Small intestine (tissue), 7 donors: ENCODE measurements around the gene FGD3. TPM values are rescaled to one million over a fixed set of nuclear protein-coding genes. Genes with fewer than 3 reads are reported as not detected.

ENCODE experiments used
- DNase-seq, 2 donors: peaks; one replicate each; pipeline versions ENCODE4 v3.0.0 to v3.0.0-alpha.2; 2013
- FAIRE-seq: peaks from 2 replicates; lab custom pipeline; 2012; peaks lifted over from hg19 to GRCh38; lab: Jason Lieb, UNC
- H3K27ac ChIP-seq, 3 donors: one replicate each; pipeline ENCODE4 v1.5.1; 2013; ENCODE audit warnings: low read length in 2 of 3, mild to moderate bottlenecking in 2 of 3, control low read depth in 1 of 3, inconsistent platforms in 1 of 3, low read depth in 1 of 3, moderate library complexity in 1 of 3
- H3K27me3 ChIP-seq, 3 donors: one replicate each; pipeline ENCODE4 v1.6.1; 2013; ENCODE audit warnings: low read length in 3 of 3, inconsistent platforms in 1 of 3; ENCODE audit not compliant: control insufficient read depth in 3 of 3, insufficient read depth in 3 of 3
- H3K36me3 ChIP-seq, 3 donors: one replicate each; pipeline ENCODE4 v1.6.1; 2013; ENCODE audit warnings: low read length in 3 of 3, inconsistent platforms in 1 of 3, low read depth in 1 of 3, mild to moderate bottlenecking in 1 of 3, moderate library complexity in 1 of 3; ENCODE audit not compliant: control insufficient read depth in 3 of 3, insufficient read depth in 2 of 3
- H3K4me1 ChIP-seq, 3 donors: one replicate each; pipeline ENCODE4 v1.6.1; 2013; ENCODE audit warnings: low read length in 2 of 3, inconsistent platforms in 1 of 3, low read depth in 1 of 3, mild to moderate bottlenecking in 1 of 3, moderate library complexity in 1 of 3; ENCODE audit not compliant: control insufficient read depth in 3 of 3, insufficient read depth in 2 of 3
- H3K4me3 ChIP-seq, 3 donors: one replicate each; pipeline ENCODE4 v1.5.1; 2013; ENCODE audit warnings: low read length in 3 of 3, control low read depth in 1 of 3, inconsistent platforms in 1 of 3, low read depth in 1 of 3, mild to moderate bottlenecking in 1 of 3, moderate library complexity in 1 of 3
- H3K9me3 ChIP-seq, 2 donors: one replicate each; pipeline ENCODE4 v1.6.1; 2013; ENCODE audit warnings: low read depth in 1 of 2, low read length in 1 of 2; ENCODE audit not compliant: control insufficient read depth in 2 of 2, insufficient read depth in 1 of 2
- WGBS, 3 donors: extraction: QIAGEN DNeasy Blood & Tissue Kit; methylation state at CpG; one replicate each; pipeline ENCODE4 v1.1.7; 2013; 5-methylcytosine and 5-hydroxymethylcytosine counted together
- polyA plus RNA-seq, 4 donors: library from polyadenylated mRNA; stranded (reverse) in 3 of 4; unstranded in 1 of 4; fragments of 200-250 nt in 3 of 4; fragments of 120-200 nt in 1 of 4; gene quantifications; one replicate each; pipeline versions ENCODE4 v1.2.1 to v1.2.3, GENCODE V29; 2013
- donor health status: healthy with polysubstance abuse.
- donor health status: control.
- donor health status: control.
- donor health status: Bipolar disorder and iron deficiency.
- donor health status: healthy.

FGD3 gene
- polyA plus RNA-seq, 4 donors: 0.67 to 26.1 (median 3.8) TPM

- no peak overlapping the region for H3K4me3 ChIP-seq
- no peak for DNase-seq
- 86 to 88% (median 88%) methylated on average over 11 of the region's 11 CpGs for WGBS, 3 donors
Measured at GRCh38 chr9:92950359-92950955, 3.1 kb downstream of the FGD3 start.

GRCh38 chr9:92952906-92953610, 5.7 kb downstream of the FGD3 start:
- DNase-seq (no peak), FAIRE-seq (no peak)
- peaks cover 0 to 9% (median 2%) of the 10 kb centered on the region in 3 donors for H3K27me3 ChIP-seq
- no peak overlapping the region for H3K27ac ChIP-seq
- H3K4me3 ChIP-seq: no peak overlapping the region
- H3K9me3 ChIP-seq: no peaks in the 10 kb centered on the region
- H3K4me1 ChIP-seq: peaks cover 0 to 2% (median 0%) of the 10 kb centered on the region in 3 donors
- H3K36me3 ChIP-seq: no peaks in the 10 kb centered on the region
- WGBS, 3 donors: 22 to 47% (median 44%) methylated on average over 9 of the region's 9 CpGs

More at GRCh38 chr9:92950359-92950955, 3.1 kb downstream of the FGD3 start:
- Histone ChIP-seq H3K9me3 (peaks cover 0 to 3% of the 10 kb centered on the region in 2 donors), H3K4me1 (peaks cover 0 to 2% (median 0%) of the 10 kb centered on the region in 3 donors), H3K27ac (no peak overlapping the region), H3K27me3 (peaks cover 0 to 9% (median 7%) of the 10 kb centered on the region in 3 donors), H3K36me3 (no peaks in the 10 kb centered on the region)
- no peak for FAIRE-seq

- no peaks in the 10 kb centered on the region for H3K9me3 ChIP-seq
- FAIRE-seq: no peak
- no peak overlapping the region for H3K4me3 ChIP-seq
Measured at GRCh38 chr9:92954049-92954861, 6.9 kb downstream of the FGD3 start.

GRCh38 chr9:92954886-92955285, 7.6 kb downstream of the FGD3 start:
- 85 to 89% (median 89%) methylated on average over 9 of the region's 9 CpGs for WGBS, 3 donors
- DNase-seq (no peak), FAIRE-seq (no peak)
- H3K9me3 ChIP-seq: no peaks in the 10 kb centered on the region
- peaks cover 0 to 2% (median 0%) of the 10 kb centered on the region in 3 donors for H3K4me1 ChIP-seq
- H3K4me3 ChIP-seq: no peak overlapping the region
- H3K27me3 ChIP-seq: peaks cover 0 to 4% (median 0%) of the 10 kb centered on the region in 3 donors
- no peak overlapping the region for H3K27ac ChIP-seq
- no peaks in the 10 kb centered on the region for H3K36me3 ChIP-seq

More at GRCh38 chr9:92954049-92954861, 6.9 kb downstream of the FGD3 start:
- DNase-seq: peak in 1 of 2 donors; percentile 68
- Histone ChIP-seq H3K27me3 (peaks cover 0 to 6% (median 0%) of the 10 kb centered on the region in 3 donors), H3K4me1 (peaks cover 0 to 2% (median 0%) of the 10 kb centered on the region in 3 donors), H3K27ac (no peak overlapping the region), H3K36me3 (no peaks in the 10 kb centered on the region)
- 60 to 69% (median 63%) methylated on average over 10 of the region's 10 CpGs for WGBS, 3 donors

- Histone ChIP-seq H3K27me3 (no peaks in the 10 kb centered on the region), H3K4me1 (peaks cover 0 to 18% (median 0%) of the 10 kb centered on the region in 3 donors), H3K27ac (peak overlapping the region in 1 of 3 donors; percentile 81), H3K36me3 (no peaks in the 10 kb centered on the region), H3K9me3 (peaks cover 0 to 12% of the 10 kb centered on the region in 2 donors), H3K4me3 (no peak overlapping the region)
- DNase-seq: no peak
- WGBS, 3 donors: 87 to 92% (median 90%) methylated on average over 3 of the region's 3 CpGs
- no peak for FAIRE-seq
Measured at GRCh38 chr9:92960561-92961290, 13.4 kb downstream of the FGD3 start.

- no peak for FAIRE-seq
- peak in 1 of 2 donors; percentile 51 for DNase-seq
- Histone ChIP-seq H3K36me3 (peaks cover 0 to 3% (median 0%) of the 10 kb centered on the region in 3 donors), H3K4me3 (no peak overlapping the region), H3K27ac (peak overlapping the region in 1 of 3 donors; percentile 81), H3K27me3 (no peaks in the 10 kb centered on the region), H3K4me1 (peaks cover 0 to 19% (median 0%) of the 10 kb centered on the region in 3 donors), H3K9me3 (peaks cover 0 to 12% of the 10 kb centered on the region in 2 donors)
- WGBS, 3 donors: 74 to 85% (median 79%) methylated on average over 3 of the region's 3 CpGs
Measured at GRCh38 chr9:92961627-92962302, 14.4 kb downstream of the FGD3 start.

- Histone ChIP-seq H3K27me3 (no peaks in the 10 kb centered on the region), H3K4me3 (no peak overlapping the region), H3K4me1 (peaks cover 0 to 19% (median 0%) of the 10 kb centered on the region in 3 donors), H3K9me3 (peaks cover 0 to 12% of the 10 kb centered on the region in 2 donors), H3K27ac (peak overlapping the region in 1 of 3 donors; percentile 81), H3K36me3 (peaks cover 0 to 3% (median 0%) of the 10 kb centered on the region in 3 donors)
- FAIRE-seq: no peak
- WGBS, 3 donors: 90 to 100% (median 94%) methylated on average over 2 of the region's 2 CpGs
- DNase-seq: no peak
Measured at GRCh38 chr9:92962303-92962649, 15.0 kb downstream of the FGD3 start.
